Measurements from ENCODE around the gene CIT.
"Not testable (repeated sequence)": the region's sequence is repeated elsewhere in the genome, so short reads cannot be mapped to it uniquely, and the experiment has no call there.

The CIT gene

GRCh38 chr12:119728444-119728745 is 148.7 kb downstream of the CIT start:
- DNase-seq: no peak

- DNase-seq: no peak
Measured at GRCh38 chr12:119727600-119728443, 149.3 kb downstream of the CIT start.

- DNase-seq: no peak
Measured at GRCh38 chr12:119725523-119725922, 151.6 kb downstream of the CIT start.

- DNase-seq: no peak
Measured at GRCh38 chr12:119721306-119721705, 155.8 kb downstream of the CIT start.

GRCh38 chr12:119720349-119720748 is 156.8 kb downstream of the CIT start:
- no peak for DNase-seq

GRCh38 chr12:119718141-119718540 is 159.0 kb downstream of the CIT start:
- no peak for DNase-seq

GRCh38 chr12:119715268-119715620 is 161.9 kb downstream of the CIT start:
- DNase-seq: no peak

- no peak for DNase-seq
Measured at GRCh38 chr12:119714614-119715267, 162.4 kb downstream of the CIT start.

- DNase-seq: no peak
Measured at GRCh38 chr12:119713551-119714031, 163.5 kb downstream of the CIT start.

GRCh38 chr12:119712721-119713120 is 164.4 kb downstream of the CIT start:
- DNase-seq: no peak

GRCh38 chr12:119711693-119712092 is 165.4 kb downstream of the CIT start:
- no peak for DNase-seq

GRCh38 chr12:119710965-119711551 is 166.1 kb downstream of the CIT start:
- DNase-seq: no peak

- DNase-seq: no peak
Measured at GRCh38 chr12:119710374-119710964, 166.7 kb downstream of the CIT start.

- DNase-seq: not testable (repeated sequence)
Measured at GRCh38 chr12:119706427-119706826, 170.7 kb downstream of the CIT start.

- no peak for DNase-seq
Measured at GRCh38 chr12:119705182-119705581, 171.9 kb downstream of the CIT start.

- no peak for DNase-seq
Measured at GRCh38 chr12:119704065-119704747, 172.9 kb downstream of the CIT start.

- DNase-seq: no peak
Measured at GRCh38 chr12:119700078-119700477, 177.0 kb downstream of the CIT start.

- no peak for DNase-seq
Measured at GRCh38 chr12:119699199-119699760, 177.8 kb downstream of the CIT start.

- DNase-seq: no peak
Measured at GRCh38 chr12:119696943-119697342, 180.2 kb downstream of the CIT start.

- DNase-seq: no peak
Measured at GRCh38 chr12:119695034-119695433, 182.1 kb downstream of the CIT start.

GRCh38 chr12:119694111-119694510 is 183.0 kb downstream of the CIT start:
- DNase-seq: no peak

- DNase-seq: no peak
Measured at GRCh38 chr12:119693511-119693910, 183.6 kb downstream of the CIT start.

- no peak for DNase-seq
Measured at GRCh38 chr12:119692997-119693396, 184.1 kb downstream of the CIT start.
